MV-4-11 (cell line): ENCODE data around the gene ONECUT3.
A peak's percentile ranks its signal among the peaks of the same experiment; 100 is the strongest.
"Not testable (repeated sequence)": the region's sequence is repeated elsewhere in the genome, so short reads cannot be mapped to it uniquely, and the experiment has no call there.

ENCODE experiments used
- DNase-seq: peaks from one replicate; lab custom pipeline; 2025; lab: John Stamatoyannopoulos, UW

ONECUT3 gene

GRCh38 chr19:1794424-1795172 is 41.3 kb downstream of the ONECUT3 start:
- no peak for DNase-seq

- DNase-seq = peak; percentile 19
Measured at GRCh38 chr19:1796395-1797142, 43.3 kb downstream of the ONECUT3 start.

GRCh38 chr19:1797313-1797712 is 44.0 kb downstream of the ONECUT3 start:
- DNase-seq = not testable (repeated sequence)

- DNase-seq = no peak
Measured at GRCh38 chr19:1799695-1800342, 46.5 kb downstream of the ONECUT3 start.

GRCh38 chr19:1804858-1805257 is 51.6 kb downstream of the ONECUT3 start:
- DNase-seq = no peak

- DNase-seq = no peak
Measured at GRCh38 chr19:1805401-1806183, 52.3 kb downstream of the ONECUT3 start.

GRCh38 chr19:1806184-1807029 is 53.1 kb downstream of the ONECUT3 start:
- DNase-seq = no peak

- no peak for DNase-seq
Measured at GRCh38 chr19:1807030-1807694, 53.9 kb downstream of the ONECUT3 start.

- no peak for DNase-seq
Measured at GRCh38 chr19:1807695-1808394, 54.5 kb downstream of the ONECUT3 start.

- DNase-seq = no peak
Measured at GRCh38 chr19:1808395-1808731, 55.1 kb downstream of the ONECUT3 start.

- no peak for DNase-seq
Measured at GRCh38 chr19:1809678-1810077, 56.4 kb downstream of the ONECUT3 start.

- no peak for DNase-seq
Measured at GRCh38 chr19:1810439-1811160, 57.3 kb downstream of the ONECUT3 start.

- peak; percentile 55 for DNase-seq
Measured at GRCh38 chr19:1811472-1811894, 58.2 kb downstream of the ONECUT3 start.

GRCh38 chr19:1811942-1812425 is 58.7 kb downstream of the ONECUT3 start, which contains the start of gene ATP8B3:
ATP8B3 (minus strand) TSS chr19:1812276; CDS start chr19:1811736, 540 bp downstream.
- DNase-seq = no peak

- peak; percentile 99 for DNase-seq
Measured at GRCh38 chr19:1812426-1813191, 59.3 kb downstream of the ONECUT3 start.

GRCh38 chr19:1813192-1814182 is 60.2 kb downstream of the ONECUT3 start:
- no peak for DNase-seq

- DNase-seq = no peak
Measured at GRCh38 chr19:1814391-1814790, 61.1 kb downstream of the ONECUT3 start.
